HG02970 (cell line): ENCODE results near the gene FGD2.

Source experiments
- ATAC-seq: cut with Tn5 transposase; IDR thresholded peaks from one replicate; pipeline ENCODE4 v1.9.1; 2021; ENCODE audit warnings: mild to moderate bottlenecking, moderate library complexity, moderate number of reproducible peaks; ENCODE audit not compliant: unreplicated experiment, low FRiP score

FGD2 gene, protein sequence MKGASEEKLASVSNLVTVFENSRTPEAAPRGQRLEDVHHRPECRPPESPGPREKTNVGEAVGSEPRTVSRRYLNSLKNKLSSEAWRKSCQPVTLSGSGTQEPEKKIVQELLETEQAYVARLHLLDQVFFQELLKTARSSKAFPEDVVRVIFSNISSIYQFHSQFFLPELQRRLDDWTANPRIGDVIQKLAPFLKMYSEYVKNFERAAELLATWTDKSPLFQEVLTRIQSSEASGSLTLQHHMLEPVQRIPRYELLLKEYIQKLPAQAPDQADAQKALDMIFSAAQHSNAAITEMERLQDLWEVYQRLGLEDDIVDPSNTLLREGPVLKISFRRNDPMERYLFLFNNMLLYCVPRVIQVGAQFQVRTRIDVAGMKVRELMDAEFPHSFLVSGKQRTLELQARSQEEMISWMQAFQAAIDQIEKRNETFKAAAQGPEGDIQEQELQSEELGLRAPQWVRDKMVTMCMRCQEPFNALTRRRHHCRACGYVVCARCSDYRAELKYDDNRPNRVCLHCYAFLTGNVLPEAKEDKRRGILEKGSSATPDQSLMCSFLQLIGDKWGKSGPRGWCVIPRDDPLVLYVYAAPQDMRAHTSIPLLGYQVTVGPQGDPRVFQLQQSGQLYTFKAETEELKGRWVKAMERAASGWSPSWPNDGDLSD

DNA sequence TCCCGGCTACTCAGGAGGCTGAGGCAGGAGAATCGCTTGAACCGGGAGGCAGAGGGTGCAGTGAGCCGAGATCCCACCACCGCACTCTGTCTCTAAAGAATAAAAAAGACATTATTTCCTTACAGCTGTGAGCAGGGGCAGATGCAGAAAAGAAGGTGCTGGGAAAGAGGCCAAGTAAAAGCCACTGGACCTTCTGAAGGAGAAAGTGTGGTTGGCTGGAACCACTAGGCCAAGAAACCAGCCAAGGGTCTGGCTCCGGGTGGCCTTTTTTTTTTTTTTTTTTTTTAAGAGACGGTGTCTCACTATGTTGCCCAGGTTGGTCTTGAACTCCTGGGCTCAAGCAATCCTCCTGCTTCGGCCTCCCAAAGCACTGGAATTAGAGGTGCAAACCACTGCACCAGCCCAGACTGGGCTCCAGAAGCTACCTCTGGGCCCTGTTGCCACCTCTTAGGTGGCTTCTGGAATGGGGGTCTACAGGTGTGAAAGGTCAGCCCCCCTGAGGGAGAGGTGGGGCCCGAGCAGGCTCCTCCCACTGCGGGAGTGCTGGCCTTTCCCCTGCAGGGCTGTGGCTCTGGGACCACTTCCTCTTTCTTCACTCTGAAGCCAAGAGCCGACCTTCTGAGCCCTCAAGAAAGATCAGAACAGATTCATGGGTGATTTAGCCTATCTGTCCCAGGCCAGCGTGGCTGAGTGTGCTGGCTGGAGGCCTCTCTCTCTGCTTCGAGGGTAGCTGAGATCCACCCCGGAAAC, at the start of gene FGD2:
TSS of gene FGD2 (plus strand) at position 595 of the 750 bp plus-strand sequence. CDS start 163 bp downstream, outside the sequence.
- peak; percentile 63 for ATAC-seq

DNA sequence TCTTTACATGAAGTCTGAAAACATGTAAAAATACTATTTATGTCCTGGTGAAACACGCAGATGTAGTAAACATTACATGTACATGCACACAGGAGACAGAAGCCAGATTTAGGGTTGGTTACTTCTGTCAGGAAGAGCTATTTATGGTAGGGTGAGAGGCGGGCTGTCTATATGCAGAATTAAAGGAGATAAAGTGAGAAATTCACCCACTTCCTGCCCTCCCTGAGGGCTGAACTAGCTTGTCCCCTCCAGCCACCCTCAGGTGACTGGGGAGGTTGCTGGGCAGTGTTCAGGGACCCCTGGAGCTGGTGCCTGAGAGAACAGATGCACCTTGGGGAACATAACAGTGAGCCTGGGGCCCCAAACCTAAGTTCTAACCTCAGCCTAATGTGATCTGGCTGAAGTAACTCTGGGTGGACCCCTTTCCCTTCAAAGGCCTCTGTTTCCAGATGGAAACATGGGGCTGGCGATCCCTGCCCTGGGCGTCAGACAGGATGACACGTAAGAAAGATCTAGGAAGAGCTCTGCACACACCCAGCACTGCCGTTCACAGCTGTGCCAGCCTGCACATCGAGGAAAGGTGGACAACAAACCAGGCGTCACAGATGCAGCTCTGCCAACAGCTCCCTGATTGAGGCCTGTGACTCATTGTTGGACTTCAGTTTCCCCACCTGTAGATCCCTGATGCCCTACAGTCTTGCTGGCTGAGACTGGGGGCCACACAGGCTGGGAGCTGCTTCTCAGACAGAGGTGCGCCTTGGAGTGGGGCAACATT, 49.6 kb upstream of the FGD2 start:
- no peak for ATAC-seq

DNA sequence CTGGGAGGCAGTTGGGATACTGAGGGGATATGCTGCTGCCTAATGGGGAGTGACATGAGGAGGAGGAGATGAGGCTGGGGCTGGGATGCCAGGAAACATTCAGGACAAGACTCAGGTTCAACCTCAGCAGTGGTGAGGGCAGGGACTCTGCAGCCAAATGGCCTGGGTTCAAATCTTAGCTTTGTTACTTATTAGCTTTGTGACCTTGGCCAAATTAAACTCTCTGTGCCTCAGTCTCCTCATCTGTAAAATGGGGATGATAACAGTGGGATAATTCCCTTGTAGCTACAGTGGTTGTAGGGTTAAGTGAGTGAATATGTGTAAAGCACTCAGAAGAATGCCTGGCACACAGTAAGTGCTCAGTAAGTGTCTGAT, 49.0 kb upstream of the FGD2 start:
- no peak for ATAC-seq

DNA sequence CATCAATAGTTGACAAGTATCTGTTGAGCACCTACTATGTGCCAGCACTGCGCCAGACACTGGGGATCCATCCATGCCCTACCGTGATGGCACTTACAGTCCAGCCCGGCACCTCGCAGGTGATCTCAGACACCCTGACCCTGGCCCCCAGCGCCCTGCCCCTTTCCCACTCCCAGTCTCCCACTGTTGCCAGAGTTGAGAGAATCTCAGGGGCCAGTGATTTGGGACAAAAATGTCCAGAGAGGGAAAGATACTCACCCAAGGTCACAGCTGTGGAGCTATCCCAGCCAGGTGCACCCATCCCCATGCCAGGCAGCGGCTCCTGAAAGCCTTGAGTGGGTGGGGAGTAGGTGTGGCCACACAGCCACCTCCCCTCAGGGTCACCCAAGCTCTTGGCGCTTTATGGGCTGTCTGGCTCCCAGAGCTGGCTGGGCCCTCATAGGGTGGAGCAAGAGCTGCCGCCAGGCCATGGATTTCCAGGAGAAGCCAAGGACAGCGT, 47.6 kb upstream of the FGD2 start:
- no peak for ATAC-seq

DNA sequence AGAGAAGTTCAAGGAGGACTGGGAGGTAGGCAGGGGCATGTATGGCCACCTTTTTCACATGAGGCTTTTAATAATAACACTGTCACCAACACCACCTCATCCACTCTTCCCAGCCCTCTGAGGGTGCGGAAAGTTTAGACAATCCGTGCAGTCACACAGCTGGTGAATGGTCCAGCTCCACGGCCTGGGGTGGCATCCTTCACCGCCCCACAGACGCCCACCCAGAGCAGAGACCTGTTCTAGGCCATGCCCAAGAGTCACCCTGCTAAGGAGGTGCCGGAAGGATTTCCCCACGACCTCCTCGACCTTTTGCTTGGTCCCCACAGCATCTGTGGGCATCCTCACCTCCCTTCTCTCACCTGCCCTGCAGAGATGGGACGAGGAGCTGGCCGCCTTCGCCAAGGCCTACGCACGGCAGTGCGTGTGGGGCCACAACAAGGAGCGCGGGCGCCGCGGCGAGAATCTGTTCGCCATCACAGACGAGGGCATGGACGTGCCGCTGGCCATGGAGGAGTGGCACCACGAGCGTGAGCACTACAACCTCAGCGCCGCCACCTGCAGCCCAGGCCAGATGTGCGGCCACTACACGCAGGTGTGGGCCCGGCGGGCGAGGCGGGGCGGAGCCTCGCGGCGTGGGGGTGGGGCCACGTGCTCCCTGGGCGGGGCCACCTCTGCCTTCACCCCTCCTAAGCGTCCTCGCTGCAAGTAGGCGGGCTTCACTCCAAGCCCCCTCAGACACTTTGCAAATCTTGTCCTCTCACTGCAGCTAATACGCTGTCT, 46.5 kb upstream of the FGD2 start:
- ATAC-seq, result no peak

DNA sequence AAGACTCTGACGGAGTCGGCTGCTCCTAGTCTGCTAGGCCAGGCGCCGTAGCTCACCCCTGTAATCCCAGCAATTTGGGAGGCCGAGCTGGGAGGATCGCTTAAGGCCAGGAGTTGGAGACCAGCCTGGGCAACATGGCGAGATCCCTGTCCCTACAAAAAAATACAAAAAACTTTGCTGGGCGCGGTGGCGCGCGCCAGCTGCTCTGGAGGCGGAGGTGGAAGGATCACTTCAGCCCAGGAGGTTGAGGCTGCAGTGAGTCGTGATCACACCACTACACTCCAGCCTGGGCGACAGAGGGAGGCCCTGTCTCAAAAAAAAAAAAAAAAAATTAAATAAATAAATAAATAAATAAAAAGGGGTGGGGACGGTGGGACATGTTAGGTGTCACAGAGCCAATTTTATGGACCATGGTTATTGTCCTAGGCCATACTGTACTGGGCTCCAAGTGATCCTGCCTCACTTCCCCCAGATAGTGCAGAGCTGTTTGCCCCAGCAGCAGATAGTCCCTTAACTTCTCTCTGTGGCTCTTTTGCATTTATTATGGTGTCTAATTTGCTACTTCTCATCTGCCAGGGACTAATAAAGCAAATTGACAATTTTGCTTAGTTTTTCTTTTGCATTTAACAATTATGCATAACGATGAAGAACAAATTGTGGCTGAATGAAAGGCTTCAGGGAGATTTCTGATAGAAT, 45.8 kb upstream of the FGD2 start:
- ATAC-seq, result no peak

DNA sequence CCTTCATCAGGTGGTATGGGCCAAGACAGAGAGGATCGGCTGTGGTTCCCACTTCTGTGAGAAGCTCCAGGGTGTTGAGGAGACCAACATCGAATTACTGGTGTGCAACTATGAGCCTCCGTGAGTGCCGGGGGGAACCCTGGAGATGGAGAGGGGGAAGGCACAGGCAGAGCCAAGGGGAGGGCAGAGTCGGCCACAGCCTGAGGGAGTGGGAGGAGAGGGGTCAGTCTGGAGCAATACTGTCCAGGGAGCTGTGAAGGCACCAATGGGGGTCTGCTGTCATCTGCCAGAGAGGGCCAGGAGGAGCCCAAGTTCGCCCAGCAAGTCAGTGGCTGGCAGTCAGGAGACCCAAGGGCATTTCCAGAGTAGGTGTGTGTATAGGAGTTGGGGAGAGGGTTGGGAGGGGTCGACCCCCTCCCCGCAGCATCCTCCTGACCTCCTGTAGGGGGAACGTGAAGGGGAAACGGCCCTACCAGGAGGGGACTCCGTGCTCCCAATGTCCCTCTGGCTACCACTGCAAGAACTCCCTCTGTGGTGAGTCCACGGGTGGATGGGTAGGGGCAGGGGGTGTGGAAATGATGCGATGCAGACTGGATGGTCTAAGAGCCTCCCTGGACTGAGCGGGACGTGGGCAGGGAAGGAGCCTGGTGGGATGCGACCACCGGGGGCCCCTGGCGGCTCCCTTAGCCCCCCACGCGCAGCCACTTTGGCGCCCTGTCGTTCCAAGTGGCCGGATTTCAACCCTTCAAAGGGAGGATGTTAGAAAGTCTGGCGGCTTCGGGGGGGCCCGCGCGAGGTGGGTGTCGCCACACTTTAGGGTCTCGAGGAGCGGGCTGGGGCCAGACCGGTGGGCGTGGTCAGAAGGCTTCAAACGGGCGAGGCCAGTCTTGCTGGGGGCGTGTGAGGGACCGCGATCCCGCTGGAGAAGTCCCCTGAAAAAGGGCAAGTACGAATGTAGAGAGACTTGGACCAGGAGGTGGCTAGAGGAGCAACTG, 43.7 kb upstream of the FGD2 start:
- no peak for ATAC-seq

DNA sequence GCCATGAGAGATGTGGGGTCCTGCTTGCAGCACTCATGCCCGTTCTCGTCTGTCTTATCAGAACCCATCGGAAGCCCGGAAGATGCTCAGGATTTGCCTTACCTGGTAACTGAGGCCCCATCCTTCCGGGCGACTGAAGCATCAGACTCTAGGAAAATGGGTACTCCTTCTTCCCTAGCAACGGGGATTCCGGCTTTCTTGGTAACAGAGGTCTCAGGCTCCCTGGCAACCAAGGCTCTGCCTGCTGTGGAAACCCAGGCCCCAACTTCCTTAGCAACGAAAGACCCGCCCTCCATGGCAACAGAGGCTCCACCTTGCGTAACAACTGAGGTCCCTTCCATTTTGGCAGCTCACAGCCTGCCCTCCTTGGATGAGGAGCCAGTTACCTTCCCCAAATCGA, 42.6 kb upstream of the FGD2 start:
- ATAC-seq, result no peak

DNA sequence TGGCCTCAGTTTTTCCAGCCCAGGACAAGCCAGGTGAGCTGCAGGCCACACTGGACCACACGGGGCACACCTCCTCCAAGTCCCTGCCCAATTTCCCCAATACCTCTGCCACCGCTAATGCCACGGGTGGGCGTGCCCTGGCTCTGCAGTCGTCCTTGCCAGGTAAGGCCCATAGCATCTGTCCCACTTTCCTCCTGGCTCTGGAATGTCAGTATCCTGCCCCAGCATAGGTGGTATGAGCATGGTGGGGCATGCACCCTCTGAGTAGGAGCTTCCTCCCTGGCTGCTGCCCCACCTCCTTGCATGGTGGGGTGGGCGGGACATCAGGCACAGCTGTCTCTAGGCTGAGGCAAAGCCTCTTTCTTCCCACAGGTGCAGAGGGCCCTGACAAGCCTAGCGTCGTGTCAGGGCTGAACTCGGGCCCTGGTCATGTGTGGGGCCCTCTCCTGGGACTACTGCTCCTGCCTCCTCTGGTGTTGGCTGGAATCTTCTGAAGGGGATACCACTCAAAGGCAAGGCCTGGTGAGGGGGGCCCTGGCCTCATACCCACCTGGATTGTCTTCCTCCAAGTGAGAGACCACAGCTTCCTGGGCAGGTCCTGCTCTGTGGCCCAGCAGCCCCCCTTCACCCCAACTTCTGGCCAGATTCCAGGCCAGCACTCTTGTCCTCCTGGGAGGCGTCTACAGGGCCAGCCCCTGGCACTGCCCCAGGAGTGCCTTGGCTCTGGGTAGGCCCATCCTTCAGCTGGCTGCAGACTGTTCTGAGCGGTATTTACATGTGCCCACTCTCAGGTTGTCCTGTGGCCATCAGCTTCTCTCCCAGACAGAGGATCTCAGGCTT, 41.8 kb upstream of the FGD2 start:
- ATAC-seq, result no peak

DNA sequence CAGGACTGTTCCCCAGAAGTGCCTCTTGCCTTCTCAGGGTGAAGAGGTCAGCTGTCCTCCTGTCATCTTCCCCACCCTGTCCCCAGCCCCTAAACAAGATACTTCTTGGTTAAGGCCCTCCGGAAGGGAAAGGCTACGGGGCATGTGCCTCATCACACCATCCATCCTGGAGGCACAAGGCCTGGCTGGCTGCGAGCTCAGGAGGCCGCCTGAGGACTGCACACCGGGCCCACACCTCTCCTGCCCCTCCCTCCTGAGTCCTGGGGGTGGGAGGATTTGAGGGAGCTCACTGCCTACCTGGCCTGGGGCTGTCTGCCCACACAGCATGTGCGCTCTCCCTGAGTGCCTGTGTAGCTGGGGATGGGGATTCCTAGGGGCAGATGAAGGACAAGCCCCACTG, 41.1 kb upstream of the FGD2 start:
- ATAC-seq, result no peak

DNA sequence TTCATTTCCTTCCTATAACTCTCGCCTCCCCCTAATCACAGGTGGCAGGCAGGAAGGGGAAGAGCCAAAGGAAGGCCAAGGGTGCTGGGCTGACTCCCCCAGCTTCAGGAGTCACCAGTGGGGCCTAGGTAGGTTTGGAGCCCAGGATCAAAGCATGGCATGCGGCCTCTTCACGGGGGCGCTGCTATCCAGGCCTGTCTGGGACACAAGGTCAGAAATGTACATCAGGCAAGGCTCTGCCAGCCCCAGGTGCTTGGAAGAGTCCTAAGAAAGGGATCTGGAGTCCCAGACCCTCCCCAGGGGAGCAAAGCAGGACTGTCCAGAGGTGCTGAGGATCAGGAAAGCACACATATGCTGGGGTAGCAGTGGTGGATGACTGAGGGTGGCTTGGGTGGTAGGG, 40.5 kb upstream of the FGD2 start:
- no peak for ATAC-seq

DNA sequence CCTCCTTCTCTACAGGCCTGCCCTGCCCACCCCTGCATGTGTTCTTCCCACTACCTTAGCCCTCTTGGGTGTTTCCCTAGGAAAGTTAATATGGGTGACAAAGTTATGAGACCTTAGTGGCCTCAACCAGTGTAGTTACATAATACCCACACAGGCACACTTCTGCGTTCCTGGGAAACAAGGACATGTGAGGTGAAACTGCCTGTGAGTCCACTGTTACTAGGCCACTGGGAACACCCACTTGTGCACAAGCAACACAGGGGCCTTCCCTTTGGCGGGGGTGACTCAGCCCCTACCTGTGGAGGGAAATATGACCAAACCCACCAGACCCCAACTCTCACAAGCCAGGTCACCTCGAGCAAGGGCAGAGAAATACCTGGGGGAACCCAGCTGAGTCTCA, 38.2 kb upstream of the FGD2 start:
- ATAC-seq, result no peak

DNA sequence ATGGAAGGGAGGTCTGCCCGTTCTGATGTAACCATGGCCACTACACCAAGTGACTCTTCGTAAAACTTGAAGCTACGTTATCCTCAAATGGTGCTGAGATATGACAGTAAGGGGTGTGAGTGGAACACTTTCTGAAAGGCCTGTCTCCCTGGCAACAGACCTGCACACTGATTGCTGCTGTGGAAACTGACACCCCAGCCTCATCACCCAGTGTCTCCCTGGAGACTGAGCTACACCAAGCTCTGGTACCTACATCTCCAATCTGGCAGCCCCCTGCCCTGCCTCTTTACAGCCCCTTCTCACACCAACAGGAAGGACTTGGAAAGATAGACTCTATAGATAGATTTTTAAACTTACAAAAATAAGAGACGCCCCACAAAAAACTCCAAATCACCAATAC, 37.7 kb upstream of the FGD2 start:
- no peak for ATAC-seq

DNA sequence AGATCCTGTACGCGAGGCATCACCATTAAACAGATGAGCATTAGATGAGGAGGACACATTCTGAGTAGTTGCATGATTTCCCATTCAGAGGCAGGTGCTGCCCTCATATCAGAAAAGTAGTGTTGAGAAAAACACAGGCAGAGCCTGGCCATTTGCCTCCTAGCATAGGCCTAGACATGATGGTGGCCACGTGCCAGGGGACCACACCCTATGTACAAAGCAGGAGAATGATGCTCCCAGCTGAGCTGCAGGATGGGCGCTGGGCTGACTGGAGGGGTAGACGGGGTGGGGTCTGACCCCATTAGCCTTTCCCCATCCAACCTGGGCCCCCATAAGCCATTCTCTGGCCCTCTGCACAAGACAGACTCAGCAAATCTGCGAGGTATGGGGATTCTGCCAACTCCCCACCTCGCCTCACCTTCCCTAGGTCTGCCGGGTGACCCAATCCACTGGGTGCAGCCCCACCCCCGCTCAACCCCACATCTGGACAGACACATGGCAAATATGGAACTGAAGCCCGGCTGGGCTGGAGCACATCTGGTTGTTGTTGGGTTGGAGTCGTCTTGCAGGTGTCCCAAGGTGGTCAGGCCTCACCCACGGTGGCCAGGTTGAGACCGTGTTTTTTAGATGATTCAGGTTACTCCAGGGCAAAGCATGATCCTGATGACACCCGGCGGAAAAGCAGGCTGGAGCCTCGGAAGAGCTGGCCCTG, 37.0 kb upstream of the FGD2 start:
- ATAC-seq, result no peak

DNA sequence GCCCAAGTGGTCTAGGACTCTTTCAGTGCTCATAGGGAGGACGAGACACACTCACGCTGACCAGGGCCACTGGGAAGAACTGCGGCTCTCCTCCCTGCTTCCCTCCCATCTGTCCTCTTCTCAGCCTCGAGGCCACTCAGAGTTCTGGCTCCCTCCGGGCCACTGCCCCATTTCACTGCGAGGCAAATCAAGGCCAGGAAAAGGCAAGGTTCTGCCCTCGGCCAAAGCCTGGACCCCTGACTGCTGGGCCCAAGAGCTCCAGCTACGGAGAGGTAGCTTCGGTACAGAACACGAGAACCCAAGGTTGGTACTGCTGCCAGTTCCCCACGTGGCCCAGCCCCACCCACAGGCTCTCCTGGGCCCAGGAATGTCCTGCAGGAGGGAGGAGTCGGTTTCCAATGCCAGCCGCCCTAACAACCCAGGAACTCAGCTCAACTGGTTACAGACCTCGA, 36.2 kb upstream of the FGD2 start:
- ATAC-seq, result no peak
